ENCODE data around the gene ANKRD11.
"Not testable (repeated sequence)": the region's sequence is repeated elsewhere in the genome, so short reads cannot be mapped to it uniquely, and the experiment has no call there.

ANKRD11 gene

DNA sequence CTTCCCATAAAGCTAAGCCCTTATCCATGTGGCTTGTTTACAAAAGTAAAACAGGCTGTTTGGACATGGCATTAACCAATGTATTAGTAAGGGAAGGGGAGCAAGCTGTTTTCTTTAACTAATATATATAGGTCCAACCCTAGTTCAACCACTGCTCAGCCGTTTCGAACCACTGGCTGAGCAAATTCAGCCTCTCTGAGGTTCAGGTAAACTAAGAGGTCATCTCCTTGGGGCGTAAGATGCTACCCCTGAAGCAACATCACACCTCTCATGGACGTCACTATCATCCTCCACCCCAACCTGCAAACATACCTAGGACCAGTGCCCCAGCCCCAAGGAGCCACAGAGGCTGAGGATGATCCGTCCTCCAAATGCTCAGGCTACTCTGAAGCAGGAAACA lies 45.2 kb downstream of the ANKRD11 start:
- H3K27ac ChIP-seq (ENCODE audit: low read length) = no peak overlapping the region
- no peaks in the 10 kb centered on the region for H3K9me3 ChIP-seq (ENCODE audit: insufficient read depth, low read depth, low read length)
- H3K4me3 ChIP-seq (ENCODE audit: low read length) = no peak overlapping the region
- 0 out of 2 replicates have a peak, but pooled peaks cover 2% of the 10 kb centered on the region for H3K36me3 ChIP-seq (ENCODE audit: insufficient read depth, low read depth, low read length)
- no peak overlapping the region for H3K9ac ChIP-seq (ENCODE audit: low read depth, low read length)
- H3K4me1 ChIP-seq (ENCODE audit: insufficient read depth, low read length) = peaks cover 22% of the 10 kb centered on the region
- H3K27me3 ChIP-seq (ENCODE audit: insufficient read depth, low read length) = no peaks in the 10 kb centered on the region

DNA sequence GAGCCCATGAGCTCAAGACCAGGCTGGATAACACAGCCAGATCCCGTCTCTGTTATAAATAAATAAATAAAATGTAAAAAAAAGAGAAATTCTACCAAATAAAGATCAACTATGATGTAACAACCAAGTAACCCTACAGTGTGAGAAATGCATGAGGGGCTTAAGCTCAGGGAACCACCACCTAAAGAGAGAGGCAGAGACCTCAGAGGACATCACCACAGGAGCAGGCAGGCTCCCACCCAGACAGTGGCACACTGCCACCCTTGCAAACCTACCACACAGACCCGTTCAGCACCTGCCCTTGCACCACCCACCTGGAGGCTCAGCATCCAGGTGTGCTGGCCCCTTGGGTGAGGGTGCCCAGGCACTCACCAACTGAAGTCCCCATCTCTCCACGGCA lies 45.6 kb downstream of the ANKRD11 start:
- Histone ChIP-seq H3K9ac (ENCODE audit: low read depth, low read length) (no peak overlapping the region), H3K36me3 (ENCODE audit: insufficient read depth, low read depth, low read length) (peaks cover 6% of the 10 kb centered on the region; the same call in 1 of the 2 replicates)

DNA sequence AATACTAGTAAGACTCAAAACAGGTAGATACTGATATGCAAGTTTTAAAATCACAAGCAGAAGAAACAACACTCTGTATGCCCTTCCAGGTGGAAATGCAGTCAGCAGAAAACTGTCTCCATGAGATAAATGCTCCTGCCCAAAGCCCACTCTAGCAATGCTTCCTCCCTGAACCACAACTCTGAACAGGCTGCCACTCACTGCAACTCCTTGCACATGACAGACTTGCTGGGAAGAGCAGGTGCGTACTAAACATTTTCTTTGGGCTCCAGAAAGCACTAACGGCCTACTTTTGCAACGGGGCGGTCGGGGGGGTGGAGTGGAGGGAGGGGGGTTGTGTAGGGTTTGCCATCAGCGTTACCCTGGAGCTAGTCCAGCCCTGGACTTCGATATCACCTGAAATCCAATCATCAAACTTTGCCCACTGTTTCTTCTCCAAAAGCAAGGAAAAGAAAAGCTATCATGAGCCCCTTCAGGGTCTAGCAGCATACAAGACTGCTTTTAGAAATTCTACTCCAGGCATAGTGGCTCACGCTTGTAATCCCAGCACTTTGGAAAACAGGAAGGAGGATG lies 46.1 kb downstream of the ANKRD11 start:
- Histone ChIP-seq H3K4me1 (ENCODE audit: insufficient read depth, low read length) (peaks cover 27% of the 10 kb centered on the region), H3K36me3 (ENCODE audit: insufficient read depth, low read depth, low read length) (peaks cover 6% of the 10 kb centered on the region; the same call in 1 of the 2 replicates), H3K27me3 (ENCODE audit: insufficient read depth, low read length) (no peaks in the 10 kb centered on the region), H3K4me3 (ENCODE audit: low read length) (no peak overlapping the region), H3K9me3 (ENCODE audit: insufficient read depth, low read depth, low read length) (no peaks in the 10 kb centered on the region), H3K9ac (ENCODE audit: low read depth, low read length) (no peak overlapping the region), H3K27ac (ENCODE audit: low read length) (no peak overlapping the region)

More for the DNA sequence above, 45.6 kb downstream of the ANKRD11 start:
- Histone ChIP-seq H3K27me3 (ENCODE audit: insufficient read depth, low read length) (no peaks in the 10 kb centered on the region), H3K4me3 (ENCODE audit: low read length) (no peak overlapping the region), H3K4me1 (ENCODE audit: insufficient read depth, low read length) (peaks cover 23% of the 10 kb centered on the region), H3K9me3 (ENCODE audit: insufficient read depth, low read depth, low read length) (no peaks in the 10 kb centered on the region), H3K27ac (ENCODE audit: low read length) (no peak overlapping the region)

DNA sequence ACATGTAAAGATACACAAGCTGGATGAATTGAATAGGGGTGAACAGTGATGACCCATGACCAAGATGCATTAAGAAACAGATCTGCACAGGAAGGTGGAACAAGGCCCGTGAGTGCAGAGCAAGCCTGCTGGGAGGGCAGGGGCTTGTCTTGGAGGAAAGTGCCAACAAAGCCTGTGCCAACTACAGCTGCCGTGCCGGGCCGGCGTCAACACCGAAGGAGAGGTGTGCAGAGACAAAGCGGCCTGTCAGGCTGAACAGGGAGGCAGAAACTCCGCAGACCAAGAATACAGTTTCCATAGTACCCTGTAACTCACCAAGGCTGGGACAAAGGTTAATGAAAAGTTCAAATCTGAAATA lies 46.7 kb downstream of the ANKRD11 start:
- Histone ChIP-seq H3K9ac (ENCODE audit: low read depth, low read length) (no peak overlapping the region; the same call in 1 of the 2 replicates), H3K4me3 (ENCODE audit: low read length) (no peak overlapping the region), H3K9me3 (ENCODE audit: insufficient read depth, low read depth, low read length) (no peaks in the 10 kb centered on the region), H3K36me3 (ENCODE audit: insufficient read depth, low read depth, low read length) (peaks cover 6% of the 10 kb centered on the region; the same call in 1 of the 2 replicates), H3K27me3 (ENCODE audit: insufficient read depth, low read length) (no peaks in the 10 kb centered on the region), H3K27ac (ENCODE audit: low read length) (no peak overlapping the region), H3K4me1 (ENCODE audit: insufficient read depth, low read length) (peaks cover 30% of the 10 kb centered on the region)

DNA sequence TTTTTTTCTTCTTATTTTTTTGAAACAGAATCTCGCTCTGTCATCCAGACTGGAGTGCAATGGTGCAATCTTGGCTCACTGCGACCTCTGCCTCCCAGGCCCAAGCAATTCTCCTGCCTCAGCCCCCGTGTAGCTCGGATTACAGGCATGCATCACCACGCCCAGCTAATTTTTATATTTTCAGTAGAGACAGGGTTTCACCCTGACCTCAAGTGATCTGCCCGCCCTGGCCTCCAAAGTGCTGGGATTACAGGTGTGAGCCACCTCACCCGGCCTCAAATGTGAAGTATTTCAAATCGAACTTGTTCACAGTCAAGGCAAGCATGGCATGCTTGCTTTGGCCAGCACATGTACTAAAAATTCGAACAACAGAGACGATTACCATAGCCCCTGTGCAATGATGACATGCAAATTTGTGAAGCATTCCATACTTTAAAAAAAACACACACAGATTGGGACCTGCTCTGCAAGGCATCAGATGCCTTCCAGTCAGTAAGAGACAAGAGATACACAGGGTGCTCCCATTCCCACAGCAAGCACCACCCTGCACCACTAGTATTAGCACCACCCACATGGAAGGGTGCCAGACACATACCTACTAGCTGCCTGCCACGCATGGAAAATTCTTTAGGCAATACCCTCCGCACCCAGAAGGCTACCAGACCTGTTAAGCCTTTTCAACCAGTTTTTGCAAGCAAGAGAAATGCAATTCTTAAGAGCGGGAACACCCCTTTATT lies 47.2 kb downstream of the ANKRD11 start:
- Histone ChIP-seq H3K9me3 (ENCODE audit: insufficient read depth, low read depth, low read length) (no peaks in the 10 kb centered on the region), H3K9ac (ENCODE audit: low read depth, low read length) (no peak overlapping the region; the same call in 1 of the 2 replicates), H3K27me3 (ENCODE audit: insufficient read depth, low read length) (no peaks in the 10 kb centered on the region), H3K36me3 (ENCODE audit: insufficient read depth, low read depth, low read length) (peaks cover 6% of the 10 kb centered on the region; the same call in 1 of the 2 replicates), H3K27ac (ENCODE audit: low read length) (no peak overlapping the region), H3K4me1 (ENCODE audit: insufficient read depth, low read length) (peaks cover 30% of the 10 kb centered on the region), H3K4me3 (ENCODE audit: low read length) (no peak overlapping the region)

DNA sequence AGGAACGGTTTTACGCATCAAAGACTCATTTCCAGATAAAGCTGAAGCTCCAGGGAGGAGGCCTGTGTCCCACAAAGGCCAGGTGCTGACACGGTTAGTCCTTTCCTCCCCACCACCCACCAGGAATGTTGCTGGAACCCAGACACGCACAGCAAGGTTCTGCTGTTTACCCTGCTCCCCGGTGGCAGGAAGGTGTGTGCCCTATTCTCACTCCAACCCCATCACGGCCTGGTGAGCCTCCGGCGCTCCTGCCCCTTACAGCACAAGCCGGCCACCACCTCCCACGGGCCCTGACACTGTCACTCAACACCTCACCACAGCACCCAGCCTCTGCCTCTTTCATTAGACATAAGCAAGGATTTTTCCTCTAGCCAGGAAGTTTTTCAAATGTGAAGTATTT lies 47.8 kb downstream of the ANKRD11 start:
- Histone ChIP-seq H3K27me3 (ENCODE audit: insufficient read depth, low read length) (no peaks in the 10 kb centered on the region), H3K27ac (ENCODE audit: low read length) (no peak overlapping the region), H3K4me3 (ENCODE audit: low read length) (no peak overlapping the region), H3K9ac (ENCODE audit: low read depth, low read length) (peak overlapping the region; percentile 54; the same call in 1 of the 2 replicates), H3K36me3 (ENCODE audit: insufficient read depth, low read depth, low read length) (peaks cover 6% of the 10 kb centered on the region; the same call in 1 of the 2 replicates), H3K9me3 (ENCODE audit: insufficient read depth, low read depth, low read length) (no peaks in the 10 kb centered on the region), H3K4me1 (ENCODE audit: insufficient read depth, low read length) (peaks cover 30% of the 10 kb centered on the region)

DNA sequence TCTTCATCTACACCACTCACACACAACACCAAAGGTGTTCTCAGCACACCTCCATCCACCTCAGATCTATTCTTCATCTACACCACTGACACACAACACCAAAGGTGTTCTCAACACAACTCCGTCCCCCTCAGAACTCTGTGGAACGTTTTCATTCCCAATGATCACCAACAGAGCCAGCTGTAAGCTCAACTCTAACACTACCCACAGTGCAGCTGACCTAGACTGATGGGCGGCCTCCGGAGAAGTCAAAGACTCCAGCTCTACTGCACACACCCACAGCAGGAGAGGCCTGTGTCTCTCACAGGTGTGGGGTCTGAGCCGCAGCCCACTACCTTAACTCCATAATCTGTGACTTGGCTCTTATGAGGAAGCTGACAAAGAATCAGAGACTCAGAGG lies 50.7 kb downstream of the ANKRD11 start:
- Histone ChIP-seq H3K27me3 (ENCODE audit: insufficient read depth, low read length) (no peaks in the 10 kb centered on the region), H3K27ac (ENCODE audit: low read length) (no peak overlapping the region), H3K9me3 (ENCODE audit: insufficient read depth, low read depth, low read length) (no peaks in the 10 kb centered on the region), H3K4me3 (ENCODE audit: low read length) (no peak overlapping the region), H3K36me3 (ENCODE audit: insufficient read depth, low read depth, low read length) (peaks cover 6% of the 10 kb centered on the region; the same call in 1 of the 2 replicates), H3K9ac (ENCODE audit: low read depth, low read length) (no peak overlapping the region), H3K4me1 (ENCODE audit: insufficient read depth, low read length) (peaks cover 26% of the 10 kb centered on the region)

DNA sequence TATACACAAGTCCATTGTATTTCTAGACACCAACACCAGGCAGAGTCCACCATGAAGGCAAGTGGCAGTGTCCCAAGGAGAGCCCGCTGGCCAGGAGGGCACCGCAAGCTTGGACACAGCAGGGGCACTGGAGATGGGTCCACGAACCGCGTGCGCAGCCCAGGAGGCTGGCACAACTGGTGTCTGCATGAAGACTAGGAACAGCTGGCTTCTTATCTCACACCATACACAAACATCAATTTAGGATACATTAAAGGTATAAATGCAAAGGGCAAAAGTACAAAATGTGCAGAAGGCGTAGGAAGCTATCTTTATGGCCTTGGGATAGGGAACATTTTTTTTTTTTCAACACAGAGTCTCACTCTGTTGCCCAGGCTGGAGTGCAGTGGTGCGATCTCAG lies 52.4 kb downstream of the ANKRD11 start:
- no peak overlapping the region for H3K4me3 ChIP-seq (ENCODE audit: low read length)
- no peaks in the 10 kb centered on the region for H3K27me3 ChIP-seq (ENCODE audit: insufficient read depth, low read length)
- H3K9ac ChIP-seq (ENCODE audit: low read depth, low read length) = no peak overlapping the region
- peaks cover 6% of the 10 kb centered on the region; the same call in 1 of the 2 replicates for H3K36me3 ChIP-seq (ENCODE audit: insufficient read depth, low read depth, low read length)
- no peak overlapping the region for H3K27ac ChIP-seq (ENCODE audit: low read length)
- peaks cover 14% of the 10 kb centered on the region for H3K4me1 ChIP-seq (ENCODE audit: insufficient read depth, low read length)
- H3K9me3 ChIP-seq (ENCODE audit: insufficient read depth, low read depth, low read length) = no peaks in the 10 kb centered on the region

DNA sequence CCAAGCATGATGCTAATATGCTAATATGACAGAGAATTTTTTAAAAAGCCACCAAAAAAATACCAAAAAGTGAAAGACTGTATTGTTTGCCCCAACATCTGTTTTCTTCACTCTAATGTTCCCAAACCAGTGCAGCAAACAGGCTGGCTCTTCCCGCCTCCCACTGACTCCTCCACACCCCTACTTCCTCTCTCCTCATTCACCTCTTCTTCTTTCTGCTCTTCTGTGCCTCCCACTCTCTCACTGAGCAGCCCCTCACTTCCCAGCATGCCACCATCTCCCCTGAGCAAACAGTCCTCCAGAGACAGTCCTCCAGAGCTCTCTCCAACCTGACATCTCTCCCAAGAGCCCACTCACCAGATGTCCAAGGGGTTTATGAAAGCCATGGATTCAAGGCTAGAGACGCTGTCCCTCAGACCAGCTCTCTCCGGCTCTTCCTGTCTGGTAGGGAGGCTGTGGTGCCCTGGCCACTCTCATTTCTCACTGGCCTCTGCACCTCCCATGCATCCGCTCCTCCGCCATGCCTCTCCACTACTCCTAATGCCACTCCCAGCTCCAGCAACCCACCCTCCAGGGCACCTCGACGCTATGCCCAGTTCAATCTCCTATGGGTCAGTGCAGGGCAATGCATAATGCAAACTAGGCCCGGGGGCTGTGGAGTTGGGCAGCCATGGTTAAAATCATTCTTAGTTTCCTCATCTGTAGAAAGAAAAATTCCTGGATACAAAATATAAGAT lies 52.9 kb downstream of the ANKRD11 start:
- H3K4me3 ChIP-seq (ENCODE audit: low read length) = no peak overlapping the region
- no peak overlapping the region for H3K27ac ChIP-seq (ENCODE audit: low read length)
- peaks cover 10% of the 10 kb centered on the region for H3K4me1 ChIP-seq (ENCODE audit: insufficient read depth, low read length)
- peaks cover 6% of the 10 kb centered on the region; the same call in 1 of the 2 replicates for H3K36me3 ChIP-seq (ENCODE audit: insufficient read depth, low read depth, low read length)
- H3K9me3 ChIP-seq (ENCODE audit: insufficient read depth, low read depth, low read length) = no peaks in the 10 kb centered on the region
- no peak overlapping the region for H3K9ac ChIP-seq (ENCODE audit: low read depth, low read length)
- H3K27me3 ChIP-seq (ENCODE audit: insufficient read depth, low read length) = no peaks in the 10 kb centered on the region

DNA sequence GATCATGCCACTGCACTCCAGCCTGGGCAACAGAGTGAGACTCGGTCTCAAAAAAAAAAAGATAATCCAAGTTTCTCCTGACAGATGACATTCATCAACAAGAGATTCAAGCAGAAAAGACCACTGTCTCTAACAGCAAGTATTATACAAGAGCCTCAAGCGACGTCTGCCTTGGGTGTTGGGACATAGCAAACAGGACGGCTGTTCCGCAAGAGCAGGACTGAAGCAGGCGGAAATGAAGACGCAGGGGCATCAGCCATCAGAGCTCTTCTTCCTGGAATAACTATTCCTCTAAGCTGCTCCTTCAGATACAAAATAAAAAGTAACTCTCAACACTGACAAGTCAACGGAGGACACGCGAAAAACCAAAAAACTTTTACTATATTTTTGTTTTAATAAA lies 54.0 kb downstream of the ANKRD11 start:
- H3K4me1 ChIP-seq (ENCODE audit: insufficient read depth, low read length) = peaks cover 13% of the 10 kb centered on the region; the same call in 1 of the 2 replicates
- H3K9ac ChIP-seq (ENCODE audit: low read depth, low read length) = no peak overlapping the region
- H3K27ac ChIP-seq (ENCODE audit: low read length) = no peak overlapping the region
- no peak overlapping the region for H3K4me3 ChIP-seq (ENCODE audit: low read length)
- H3K36me3 ChIP-seq (ENCODE audit: insufficient read depth, low read depth, low read length) = peaks cover 6% of the 10 kb centered on the region; the same call in 1 of the 2 replicates
- H3K9me3 ChIP-seq (ENCODE audit: insufficient read depth, low read depth, low read length) = no peaks in the 10 kb centered on the region
- H3K27me3 ChIP-seq (ENCODE audit: insufficient read depth, low read length) = no peaks in the 10 kb centered on the region

DNA sequence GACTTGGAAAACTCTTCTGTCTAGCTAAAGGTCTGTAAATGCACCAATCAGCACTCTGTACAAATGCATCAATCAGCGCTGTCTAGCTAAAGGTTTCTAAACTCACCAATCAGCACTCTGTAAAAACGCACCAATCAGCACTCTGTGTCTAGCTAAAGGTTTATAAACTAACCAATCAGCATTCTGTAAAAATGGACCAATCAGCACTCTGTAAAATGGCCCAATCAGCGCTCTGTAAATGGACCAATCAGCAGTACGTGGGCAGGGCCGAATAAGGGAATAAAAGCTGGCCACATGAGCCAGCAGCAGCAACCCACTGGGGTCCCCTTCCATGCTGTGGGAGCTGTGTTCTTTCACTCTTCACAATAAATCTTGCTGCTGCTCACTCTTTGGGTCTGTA lies 55.3 kb downstream of the ANKRD11 start:
- not testable (repeated sequence) for H3K36me3 ChIP-seq (ENCODE audit: insufficient read depth, low read depth, low read length); H3K9ac ChIP-seq (ENCODE audit: low read depth, low read length); H3K27ac ChIP-seq (ENCODE audit: low read length); H3K27me3 ChIP-seq (ENCODE audit: insufficient read depth, low read length); H3K9me3 ChIP-seq (ENCODE audit: insufficient read depth, low read depth, low read length); H3K4me3 ChIP-seq (ENCODE audit: low read length)
- peaks cover 13% of the 10 kb centered on the region; the same call in 1 of the 2 replicates for H3K4me1 ChIP-seq (ENCODE audit: insufficient read depth, low read length)
